SK-MEL-5 (cell line): ENCODE results near the gene RALGAPA2. TPM values are rescaled to one million over a fixed set of nuclear protein-coding genes. Genes with fewer than 3 reads are reported as not detected.

Source experiments
- DNase-seq: peaks from one replicate; pipeline ENCODE4 v3.0.0-alpha.2; 2016; ENCODE audit warnings: low read depth, low spot score
- in situ Hi-C: cut with HindIII; loops from 2 replicates; pipeline ENCODE4 v1.10.0; 2016; ENCODE audit warnings: low sequenced_read_pairs, high pct_unique_total_duplicates, low pct_unique_long_range_greater_than_20kb
- total RNA-seq: library from RNA; depleted of rRNA; stranded (reverse); fragments of >200 nt; shearing (Covaris generic); gene quantifications from 2 replicates; pipeline ENCODE4 v1.2.3, GENCODE V29; 2014

The RALGAPA2 gene
- total RNA-seq, 1 experiment from 2014 or later = 9.3 TPM

DNA sequence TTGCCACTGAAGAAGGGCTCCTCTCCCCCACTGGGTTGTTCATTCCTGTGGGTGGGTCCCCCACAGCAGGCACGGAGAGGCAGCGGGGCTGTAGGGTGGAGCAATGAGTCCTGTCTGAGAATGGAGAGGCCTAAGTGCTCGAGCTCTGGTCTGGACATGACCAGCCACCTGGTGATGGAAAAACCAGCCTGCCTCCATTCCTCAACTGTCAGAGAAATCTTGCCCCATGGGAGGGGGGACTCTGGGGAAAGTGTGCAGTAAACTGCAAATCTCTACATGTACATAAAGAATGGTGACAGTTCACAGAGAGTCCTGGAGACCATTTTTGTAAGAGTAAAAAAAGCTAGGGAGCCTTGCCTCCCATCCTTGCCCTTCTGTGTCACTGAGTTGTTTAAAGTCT, 310.5 kb downstream of the RALGAPA2 start:
- in situ Hi-C loops = no loop called here
- no peak for DNase-seq

DNA sequence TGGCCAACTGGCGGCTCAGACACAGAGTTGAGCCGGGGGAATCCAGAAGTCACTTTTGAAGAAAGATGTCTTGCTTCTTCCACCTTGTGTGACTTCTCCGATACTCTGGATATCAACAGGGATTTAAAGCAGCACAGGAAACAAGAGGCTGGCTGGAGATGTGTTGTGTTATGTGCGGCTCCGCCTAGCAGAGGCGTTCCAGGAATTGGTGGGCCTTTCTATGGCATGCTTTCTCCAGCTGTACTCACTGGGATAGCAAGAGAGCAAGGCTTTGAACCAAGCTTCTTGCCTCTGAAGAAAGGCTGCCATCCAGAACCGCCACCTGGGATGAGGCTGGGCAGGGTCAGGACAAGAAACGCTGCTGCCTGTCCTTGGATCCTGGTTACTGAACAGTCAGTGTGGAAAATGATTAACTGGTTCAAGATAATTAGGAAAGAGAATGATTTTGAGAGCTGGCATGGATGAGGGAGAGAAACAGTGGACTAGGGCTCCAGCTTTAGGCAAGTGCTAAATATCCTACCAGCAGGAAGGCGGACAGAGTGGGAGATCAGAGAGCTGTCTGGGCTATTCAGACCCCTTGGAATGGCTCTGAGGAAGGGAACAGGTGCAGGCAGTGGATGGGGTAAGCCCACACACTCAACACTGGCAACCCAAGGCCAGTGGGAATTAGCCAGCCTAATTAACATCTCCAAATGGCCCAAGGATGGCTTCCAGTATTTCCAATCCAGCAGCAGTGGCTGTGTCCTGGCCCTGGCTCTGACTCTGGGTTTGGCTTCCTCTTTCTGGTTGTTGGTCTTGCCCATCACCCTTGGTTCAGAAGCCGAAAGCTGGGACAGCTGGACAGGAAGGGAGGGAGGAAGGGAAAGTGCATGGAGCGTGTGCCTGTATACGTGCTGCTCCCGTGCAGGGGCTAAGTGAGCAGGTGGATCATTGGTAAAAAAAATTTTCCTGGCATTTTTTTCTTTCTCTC, 312.6 kb downstream of the RALGAPA2 start:
- no peak for DNase-seq
- in situ Hi-C loops = no loop called here

DNA sequence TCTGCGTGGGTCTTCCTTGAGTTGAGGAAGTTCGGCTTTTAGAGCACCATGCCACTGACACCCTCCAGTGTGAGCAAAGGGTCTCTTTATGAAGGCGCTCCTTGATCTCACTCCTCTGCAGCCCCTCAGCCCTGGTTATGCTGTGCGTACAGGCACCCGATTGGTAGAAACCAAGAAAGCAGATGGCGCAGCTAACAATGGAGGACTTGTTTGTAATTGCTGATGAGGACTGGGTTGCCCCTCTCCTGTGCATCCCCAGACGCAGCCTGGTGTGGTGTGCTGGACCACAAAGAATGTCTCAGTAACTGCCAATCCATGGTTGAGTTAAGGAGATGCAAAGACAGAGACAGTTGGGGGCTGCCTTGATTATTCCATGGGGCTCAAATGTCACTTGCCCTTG, 314.3 kb downstream of the RALGAPA2 start:
- in situ Hi-C loops = no loop called here
- no peak for DNase-seq

DNA sequence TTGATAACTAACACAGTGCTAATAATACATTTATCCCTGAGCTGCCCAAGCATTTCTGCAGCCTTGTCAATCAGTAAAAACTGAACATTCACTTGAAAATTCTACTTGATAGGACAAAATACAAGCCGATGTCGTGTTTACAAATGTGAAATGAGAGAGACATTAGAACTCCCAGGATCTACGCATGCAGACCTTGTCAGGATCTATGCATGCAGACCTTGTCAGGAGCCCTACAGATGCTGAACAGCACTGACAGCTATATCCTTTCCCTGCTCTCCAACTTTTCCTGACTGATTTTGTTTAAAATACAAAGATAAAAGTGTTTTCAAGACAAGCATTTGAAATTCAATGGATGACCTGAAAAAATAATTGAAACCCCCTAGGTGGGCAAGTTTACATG, 315.6 kb downstream of the RALGAPA2 start:
- in situ Hi-C loops = no loop called here
- no peak for DNase-seq

DNA sequence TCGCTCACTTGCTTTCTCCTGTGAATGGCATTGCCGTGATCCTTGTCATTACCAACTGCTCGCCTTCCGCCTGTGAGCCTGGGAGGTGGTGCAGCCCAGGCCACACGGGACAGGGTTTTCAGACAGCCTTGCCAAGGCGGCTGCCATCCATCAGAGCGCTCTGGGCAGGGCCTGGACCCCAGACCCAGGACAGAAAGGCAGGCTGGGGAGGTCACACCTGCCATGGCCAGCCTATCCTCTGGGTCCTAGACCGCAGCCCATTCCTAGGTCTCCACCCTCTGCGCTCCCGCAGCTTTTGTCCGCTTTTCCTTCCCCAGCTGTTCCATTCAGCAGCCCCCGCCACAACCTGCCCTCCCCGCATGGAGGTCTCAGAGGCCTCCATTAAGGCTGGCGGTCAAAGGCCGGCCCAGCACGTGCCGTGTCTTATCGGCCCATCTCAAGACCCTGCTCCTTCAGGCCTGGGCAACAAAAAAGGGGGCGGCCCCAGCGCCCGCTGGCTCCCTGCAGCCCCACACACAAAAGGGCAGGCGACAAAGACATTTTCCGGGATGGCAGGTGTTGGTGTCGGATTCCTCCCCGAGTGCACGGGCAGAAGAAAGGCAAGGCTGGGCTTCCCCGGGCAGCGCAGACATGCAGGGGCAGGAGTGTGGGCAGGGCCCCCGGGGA, 316.4 kb downstream of the RALGAPA2 start:
- in situ Hi-C loops = no loop called here
- no peak for DNase-seq

DNA sequence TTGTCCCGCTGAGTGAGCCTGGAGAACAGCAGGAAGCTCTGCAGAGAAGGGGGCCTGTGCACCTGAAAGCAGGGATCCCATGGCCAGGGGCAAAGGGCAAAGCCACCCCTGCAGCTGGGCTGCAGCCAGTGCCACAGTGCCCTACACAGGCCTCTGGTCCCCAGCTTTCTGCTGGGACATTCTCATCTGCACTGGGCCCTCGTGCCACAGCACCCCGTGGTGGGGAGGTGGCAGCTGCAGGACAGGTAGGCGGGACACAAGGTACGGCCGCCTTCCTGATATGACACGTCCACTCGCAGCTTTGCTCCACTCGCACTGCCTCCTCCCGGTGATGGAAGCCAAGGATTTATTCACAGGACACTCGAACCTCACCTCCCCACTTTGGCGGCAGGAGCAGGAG, 317.4 kb downstream of the RALGAPA2 start:
- no peak for DNase-seq
- in situ Hi-C loops = no loop called here

DNA sequence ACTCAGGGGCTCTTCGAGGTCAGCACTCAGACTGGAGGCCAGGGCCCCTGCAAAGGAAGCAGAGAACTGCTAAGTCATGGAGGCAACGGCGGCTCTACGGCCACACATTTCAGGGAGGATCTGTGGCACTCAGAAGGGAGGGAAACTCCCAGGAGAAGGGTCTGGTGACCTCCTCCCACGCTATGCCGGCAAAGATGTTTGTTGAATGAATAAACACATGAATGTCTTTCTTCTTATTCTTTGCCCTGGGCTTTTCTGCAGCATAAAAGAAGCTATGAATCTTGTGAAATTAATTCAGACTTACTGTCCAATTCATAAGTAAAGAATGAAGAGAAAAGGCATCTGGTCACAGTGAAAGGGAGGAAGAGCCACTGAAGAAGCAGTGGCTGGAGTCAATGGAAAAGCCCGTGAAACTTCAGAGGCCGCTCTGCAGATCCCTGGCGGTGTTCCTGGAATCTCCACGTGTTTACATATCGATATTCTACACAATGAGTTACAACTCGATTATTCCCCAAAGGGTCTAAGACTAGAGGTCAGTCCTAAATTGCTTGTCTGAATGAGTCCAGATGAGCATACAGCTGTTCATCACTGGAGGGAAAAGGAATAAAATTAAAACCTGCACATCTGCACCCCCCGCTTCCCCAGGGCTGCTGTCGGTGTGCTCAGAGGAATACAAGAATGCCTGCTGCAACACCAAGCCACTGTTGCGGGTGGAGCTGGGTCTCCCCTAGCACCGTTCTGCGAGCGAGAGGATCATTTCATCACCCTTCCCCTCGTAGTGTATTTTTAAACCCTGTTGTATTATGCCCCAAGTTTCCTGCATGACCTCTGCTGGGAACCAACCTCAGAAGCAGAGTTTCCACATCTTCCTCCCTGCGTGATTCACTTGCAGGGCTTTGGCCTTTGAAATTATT, 319.0 kb downstream of the RALGAPA2 start:
- in situ Hi-C loops = no loop called here
- DNase-seq = peak; percentile 59

DNA sequence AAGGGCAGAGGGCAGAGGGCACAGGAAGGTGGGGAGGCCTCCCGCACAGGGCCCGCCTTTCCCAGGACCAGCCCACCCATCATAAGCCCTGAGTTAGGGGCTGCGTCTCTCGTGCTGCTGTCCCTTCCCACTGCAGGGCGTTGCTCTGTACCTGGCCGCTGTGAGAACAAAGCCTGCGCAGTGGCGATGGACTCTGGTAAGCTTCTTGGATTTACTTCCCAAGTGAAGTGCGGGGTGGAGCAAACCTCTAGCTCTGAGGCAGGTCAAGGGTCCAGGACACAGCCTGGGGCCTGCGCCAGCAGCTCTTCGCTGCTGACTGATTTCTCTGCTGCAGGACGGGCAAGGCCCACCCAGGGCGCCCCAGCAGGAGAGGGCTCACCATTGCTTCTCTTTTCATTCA, 320.7 kb downstream of the RALGAPA2 start:
- in situ Hi-C loops = no loop called here
- no peak for DNase-seq

DNA sequence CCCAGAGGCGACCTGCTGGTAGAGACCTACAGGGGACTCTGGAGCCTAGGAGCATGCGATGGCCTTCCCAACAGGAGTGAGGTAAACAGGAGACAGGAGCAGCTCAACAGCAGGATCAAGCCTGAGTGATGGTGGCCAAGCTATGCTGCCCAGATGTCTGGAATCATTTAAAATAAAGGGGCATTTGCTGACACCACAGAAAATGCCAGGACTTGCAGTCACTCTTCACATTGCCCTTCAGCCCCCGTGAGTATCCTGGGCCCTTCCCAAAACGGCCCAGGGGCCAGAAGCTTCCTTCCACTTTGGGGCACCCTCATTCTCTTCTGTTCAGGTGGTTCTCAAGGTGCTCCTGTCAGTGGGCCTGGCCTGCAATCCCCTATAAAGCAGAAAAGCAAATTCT, 321.3 kb downstream of the RALGAPA2 start:
- in situ Hi-C loops = no loop called here
- no peak for DNase-seq

DNA sequence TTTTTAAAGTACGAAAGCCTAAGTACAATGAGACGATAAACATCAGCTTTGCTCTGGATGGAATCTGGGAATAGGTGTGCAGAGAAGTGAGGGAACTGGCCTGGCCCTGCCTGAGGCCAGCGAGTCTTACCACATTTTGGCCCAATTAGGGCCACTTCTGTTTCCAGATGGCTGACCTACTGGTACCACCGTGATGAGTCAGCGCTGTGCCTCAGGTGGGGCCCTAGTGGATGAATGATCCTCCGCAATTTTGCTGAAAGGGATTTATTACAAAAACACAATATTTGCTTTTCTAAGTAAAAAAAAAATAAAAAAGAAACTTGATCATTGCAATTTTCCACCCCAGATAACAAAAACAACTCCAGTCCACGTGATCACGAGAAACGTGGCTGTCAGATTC, 322.1 kb downstream of the RALGAPA2 start:
- in situ Hi-C loops = no loop called here
- no peak for DNase-seq

DNA sequence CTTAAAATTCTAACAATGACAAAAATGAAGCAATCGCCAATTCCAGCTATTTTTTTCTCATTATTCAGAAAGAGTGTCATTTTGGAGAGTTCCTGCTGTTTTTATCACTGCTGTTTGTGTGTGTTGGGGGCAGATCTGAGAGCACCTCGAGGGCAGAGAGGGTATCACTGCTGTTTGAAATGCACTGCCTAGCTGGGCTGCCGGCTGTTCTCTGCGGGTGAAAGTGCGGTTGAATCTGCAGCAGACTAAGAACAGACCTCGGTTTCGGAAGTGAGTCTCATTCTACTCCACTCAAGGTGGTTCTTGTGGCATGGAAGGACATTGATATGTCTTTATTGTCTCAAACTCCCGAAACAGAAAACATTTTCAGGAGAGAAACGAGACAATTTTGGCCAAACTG, 326.3 kb downstream of the RALGAPA2 start:
- DNase-seq = no peak
- in situ Hi-C loops = no loop called here

DNA sequence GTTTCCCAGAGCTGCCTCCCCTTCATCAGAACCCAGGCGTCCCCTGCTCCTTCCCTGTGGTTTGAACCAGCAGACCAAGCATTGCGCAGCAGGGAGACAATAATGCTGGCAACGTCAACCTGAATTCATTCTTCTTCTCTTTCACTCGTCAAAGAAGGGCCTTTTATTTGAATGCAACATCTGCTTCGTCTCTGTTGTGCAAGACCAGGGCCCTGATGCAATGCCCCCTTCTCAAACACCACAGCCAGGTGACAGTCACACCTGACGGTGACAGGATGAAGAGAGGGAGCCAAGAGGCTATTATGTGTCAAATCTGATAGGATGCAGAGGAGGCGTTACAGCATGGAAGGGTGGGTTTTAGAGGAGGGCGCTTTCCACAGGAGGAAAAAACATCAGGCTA, 336.6 kb downstream of the RALGAPA2 start:
- DNase-seq = no peak
- in situ Hi-C loops = no loop called here

DNA sequence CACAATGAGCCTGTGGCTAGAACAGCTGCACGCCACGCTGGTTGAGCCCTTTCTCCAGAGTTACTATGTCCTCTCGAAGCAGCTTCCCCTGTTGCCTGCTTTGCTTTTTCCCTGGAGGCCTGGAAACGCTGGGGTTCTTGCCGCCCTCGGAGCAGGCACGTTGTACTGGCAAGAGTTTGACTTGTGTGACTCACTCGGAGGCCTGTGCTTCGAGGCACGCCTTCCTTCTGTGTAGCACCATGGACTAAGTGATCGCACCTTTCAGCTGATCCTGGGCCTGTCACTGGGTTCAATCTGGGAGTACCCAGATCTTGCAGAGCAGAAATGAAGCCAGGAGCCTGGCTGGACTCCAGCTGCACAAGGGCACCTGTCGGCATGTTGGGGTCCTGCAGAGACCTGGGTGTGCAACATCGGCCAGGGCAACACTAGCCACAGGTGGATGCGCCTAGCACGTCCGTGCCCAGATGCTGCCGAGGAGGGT, 339.3 kb downstream of the RALGAPA2 start:
- in situ Hi-C loops = no loop called here

DNA sequence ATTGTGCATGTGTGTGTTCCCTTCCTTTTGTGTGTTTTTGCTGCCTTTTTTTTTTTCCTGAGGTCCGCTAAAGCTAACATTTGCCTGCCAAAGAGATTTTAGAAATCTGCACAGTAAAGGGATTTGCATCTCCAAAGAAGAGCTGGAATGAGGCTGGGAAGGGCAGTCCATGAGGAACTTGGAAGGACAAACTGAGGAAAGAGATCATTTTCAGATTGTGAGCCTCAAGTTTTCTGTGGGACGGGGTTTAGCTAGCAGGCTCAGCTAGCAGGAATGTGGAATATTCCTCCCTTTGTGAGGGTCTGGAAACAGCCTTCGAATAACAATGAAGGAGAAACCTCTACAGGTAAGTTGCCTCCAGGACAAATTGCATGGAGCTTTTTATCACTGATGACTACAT, 340.8 kb downstream of the RALGAPA2 start:
- in situ Hi-C loops = no loop called here
- no peak for DNase-seq

More for the DNA sequence above, 339.3 kb downstream of the RALGAPA2 start:
- DNase-seq = no peak

DNA sequence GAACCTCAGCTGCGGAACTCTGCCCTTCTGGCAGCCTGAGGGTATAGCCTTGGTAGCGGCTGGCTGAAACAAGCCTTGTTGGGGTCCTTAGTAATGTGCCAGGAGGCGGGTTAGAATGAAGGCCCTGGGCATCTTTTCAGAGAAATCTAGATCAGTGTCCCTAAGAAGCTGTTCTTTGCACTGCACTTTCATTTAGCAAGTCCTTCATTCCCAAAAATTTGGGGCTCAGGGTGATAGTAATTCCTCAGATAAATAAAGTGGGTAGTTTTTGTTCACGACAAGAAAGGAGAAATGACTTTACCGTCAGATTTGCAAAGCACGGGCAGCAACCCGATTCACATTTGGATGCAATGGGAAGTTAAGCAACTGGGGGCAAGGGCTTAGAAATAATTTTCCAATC, 341.4 kb downstream of the RALGAPA2 start:
- in situ Hi-C loops = no loop called here
- DNase-seq = no peak

DNA sequence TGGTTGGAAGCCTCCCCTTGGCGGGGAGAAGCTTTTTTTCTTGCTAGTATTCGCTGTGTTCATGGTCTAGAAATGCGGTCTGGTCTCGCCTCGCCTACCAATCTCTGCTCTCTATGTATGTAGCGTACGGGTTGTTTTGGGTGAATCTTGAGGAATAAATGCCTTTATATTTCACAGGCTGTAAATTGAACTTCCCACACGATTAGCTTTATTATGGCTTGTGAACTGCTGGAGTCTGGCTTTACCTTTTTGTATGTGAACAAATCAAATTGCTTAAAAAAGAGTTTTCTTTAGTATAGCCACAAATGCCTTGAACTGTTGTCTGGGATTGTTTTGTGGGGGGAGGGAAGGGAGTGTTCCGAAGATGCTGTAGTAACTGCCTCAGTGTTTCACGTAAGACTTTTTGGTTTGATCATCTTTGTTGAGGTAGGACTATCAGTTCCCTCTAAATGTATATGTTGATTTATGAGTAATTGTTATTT, 342.3 kb downstream of the RALGAPA2 start:
- in situ Hi-C loops = no loop called here
- DNase-seq = no peak

DNA sequence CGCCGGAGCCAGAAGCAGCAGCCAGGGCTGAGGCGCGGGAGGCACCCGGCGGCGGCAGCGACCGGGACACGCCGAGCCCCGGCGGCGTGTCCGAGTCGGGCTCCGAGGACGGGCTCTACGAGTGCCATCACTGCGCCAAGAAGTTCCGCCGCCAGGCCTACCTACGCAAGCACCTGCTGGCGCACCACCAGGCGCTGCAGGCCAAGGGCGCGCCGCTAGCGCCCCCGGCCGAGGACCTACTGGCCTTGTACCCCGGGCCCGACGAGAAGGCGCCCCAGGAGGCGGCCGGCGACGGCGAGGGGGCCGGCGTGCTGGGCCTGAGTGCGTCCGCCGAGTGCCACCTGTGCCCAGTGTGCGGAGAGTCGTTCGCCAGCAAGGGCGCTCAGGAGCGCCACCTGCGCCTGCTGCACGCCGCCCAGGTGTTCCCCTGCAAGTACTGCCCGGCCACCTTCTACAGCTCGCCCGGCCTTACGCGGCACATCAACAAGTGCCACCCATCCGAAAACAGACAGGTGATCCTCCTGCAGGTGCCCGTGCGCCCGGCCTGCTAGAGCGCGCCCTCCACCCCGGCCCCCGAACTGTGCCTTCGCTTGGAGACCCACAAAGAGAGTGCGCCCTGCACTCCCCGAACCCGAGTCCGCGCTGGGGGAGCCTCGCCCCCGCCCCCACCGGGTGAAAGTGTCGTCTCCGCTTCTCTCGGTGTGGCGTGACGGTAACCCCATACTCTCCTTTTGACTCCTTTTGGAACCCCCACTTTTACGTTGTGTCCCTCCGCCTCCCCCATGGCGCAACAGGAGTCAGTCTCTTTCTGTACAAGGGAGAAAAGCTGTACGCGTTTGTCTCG, 343.0 kb downstream of the RALGAPA2 start:
- in situ Hi-C loops = no loop called here
- no peak for DNase-seq
